ENCODE measurements around the gene CCDC107.

DNA sequence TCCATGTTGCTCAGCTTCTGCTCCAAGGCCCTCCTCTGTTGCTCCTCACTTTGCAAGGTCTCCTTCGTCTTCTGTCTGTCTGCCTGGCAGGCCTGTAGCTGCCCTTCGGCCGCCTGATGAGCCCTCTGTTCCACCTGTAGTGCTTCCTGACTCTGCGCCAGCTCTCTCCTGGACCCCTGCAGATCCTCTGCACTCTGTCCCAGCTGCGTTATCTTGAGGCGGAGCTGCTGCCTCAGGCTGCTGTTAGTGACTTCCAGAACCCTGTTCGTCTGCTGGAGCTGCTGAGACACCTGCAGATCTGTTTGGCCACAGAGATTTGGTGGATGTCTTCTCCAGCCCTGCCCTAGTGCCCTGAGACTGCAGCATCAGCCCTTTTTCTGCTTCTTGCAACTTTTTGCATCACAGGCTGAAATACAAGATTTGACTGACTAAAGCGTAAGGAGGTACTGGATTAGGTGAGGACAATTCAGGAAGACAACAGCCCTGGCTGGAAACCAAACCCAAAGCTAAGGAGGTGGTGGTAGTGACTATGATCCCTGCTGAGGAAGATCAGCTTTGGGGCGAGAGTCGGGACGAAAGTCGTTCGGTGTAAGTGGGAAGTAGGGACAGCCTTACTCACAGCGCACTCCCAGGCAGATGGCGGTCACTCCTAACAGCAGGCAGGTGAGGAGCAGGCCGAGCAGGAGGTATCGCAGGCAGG, 42.0 kb upstream of the CCDC107 start:
- TF ChIP-seq EZH2 (IDR thresholded peaks at IDR 0.05; ENCODE audit: low read length, missing control alignments) (no peak), CTCF (conservative IDR thresholded peaks at IDR 0.05 in 1 of 2, IDR thresholded peaks at IDR 0.05 in 1 of 2; ENCODE audit: low read depth in 1 of 2, low read length in 2 of 2) (no peak)

Measured in fibroblast of lung (primary cell).